Stomach (tissue), 9 donors: Measurements from ENCODE around the gene ACSL6. TPM values are rescaled to one million over a fixed set of nuclear protein-coding genes. Genes with fewer than 3 reads are reported as not detected.

Experiments
- DNase-seq, 2 donors: peaks; one replicate each; pipeline versions ENCODE4 v3.0.0 to v3.0.0-alpha.2; 2013 to 2019
- H3K27ac ChIP-seq, 5 donors: fragments of 200-600 bp in 4 of 5; sonication (generic) in 4 of 5; one replicate each; pipeline ENCODE4 v1.5.1; 2013 to 2019; ENCODE audit warnings: mild to moderate bottlenecking in 1 of 5, moderate library complexity in 1 of 5
- H3K27me3 ChIP-seq, 3 donors: fragments of 200-600 bp; sonication (generic); one replicate each; pipeline ENCODE4 v1.5.1; 2017 to 2019; ENCODE audit warnings: mixed run types in 1 of 3
- H3K36me3 ChIP-seq, 4 donors: fragments of 200-600 bp; sonication (generic); 1 replicate in 3 of 4; 2 replicates in 1 of 4; pipeline ENCODE4 v1.5.1; 2016 to 2019
- H3K4me1 ChIP-seq, 4 donors: fragments of 200-600 bp; sonication (generic); one replicate each; pipeline ENCODE4 v1.5.1; 2016 to 2019
- H3K4me3 ChIP-seq, 4 donors: fragments of 200-600 bp; sonication (generic) in 3 of 4; one replicate each; pipeline ENCODE4 v1.5.1; 2016 to 2019; ENCODE audit warnings: mild to moderate bottlenecking in 1 of 4
- H3K9me3 ChIP-seq, 4 donors: fragments of 200-600 bp; sonication (generic); one replicate each; pipeline ENCODE4 v1.5.1; 2016 to 2019
- CTCF ChIP-seq, 7 experiments: fragments of 450-650 bp in 4 of 7; fragments of 200-600 bp in 3 of 7; sonication (generic) in 3 of 7; IDR thresholded peaks; one replicate each; pipeline ENCODE4 v1.5.1; 2016 to 2019; ENCODE audit warnings: antibody characterized with exemption in 7 of 7, control low read depth in 2 of 7, mild to moderate bottlenecking in 1 of 7
- EP300 ChIP-seq: sonication (generic); formaldehyde crosslinking; IDR thresholded peaks from one replicate; pipeline ENCODE4 v1.6.1; 2017; ENCODE audit warnings: antibody characterized with exemption
- POLR2A ChIP-seq, 4 donors: fragments of 450-650 bp; IDR thresholded peaks; one replicate each; pipeline ENCODE4 v1.6.1; 2016; ENCODE audit warnings: antibody characterized with exemption in 4 of 4, control low read depth in 2 of 4, mild to moderate bottlenecking in 1 of 4, moderate library complexity in 1 of 4
- POLR2AphosphoS5 ChIP-seq, 3 donors: sonication (generic); formaldehyde crosslinking; IDR thresholded peaks; one replicate each; pipeline ENCODE4 v1.6.1; 2016; ENCODE audit warnings: antibody characterized with exemption in 3 of 3
- WGBS, 5 donors: extraction: QIAGEN DNeasy Blood & Tissue Kit in 3 of 5; methylation state at CpG; one replicate each; pipeline versions ENCODE4 v1.1.5 to v1.1.7; 2013 to 2018; 5-methylcytosine and 5-hydroxymethylcytosine counted together
- intact Hi-C: fragments of 100-400 bp; cut with DNase I; formaldehyde crosslinking; loops from one replicate; pipeline ENCODE4 v1.15.1; 2023; ENCODE audit warnings: low total_unique reads
- polyA plus RNA-seq, 3 donors: library from polyadenylated mRNA; stranded (reverse); fragments of 200-250 nt; gene quantifications; one replicate each; pipeline ENCODE4 v1.2.3, GENCODE V29; 2013
- total RNA-seq, 5 donors: library from RNA; depleted of rRNA; stranded (reverse); fragments of >200 nt; gene quantifications; one replicate each; pipeline versions ENCODE4 v1.1.0 to v1.2.3, GENCODE V29; 2014 to 2016
- donor health status: healthy with polysubstance abuse.
- donor health status: Bipolar disorder and iron deficiency.
- donor health status: healthy.

Gene ACSL6
- total and polyA plus RNA-seq, 8 donors, result 0.19 to 7.2 (median 1.1) TPM; not detected in 2

- no peaks in the 10 kb centered on the region for H3K4me1 ChIP-seq
- intact Hi-C loops, result no loop called here
- H3K27ac ChIP-seq, result no peak overlapping the region
- H3K27me3 ChIP-seq, result no peaks in the 10 kb centered on the region
- DNase-seq, result no peak
- H3K4me3 ChIP-seq, result no peak overlapping the region
- TF ChIP-seq CTCF (IDR thresholded peaks at IDR 0.05) (no peak), POLR2A (IDR thresholded peaks at IDR 0.05) (no peak), POLR2AphosphoS5 (IDR thresholded peaks at IDR 0.05) (no peak), EP300 (no peak)
- H3K9me3 ChIP-seq, result no peaks in the 10 kb centered on the region
- no peaks in the 10 kb centered on the region for H3K36me3 ChIP-seq
These were observed 69.4 kb downstream of the ACSL6 start for GRCh38 chr5:131942016-131942415.

- intact Hi-C loops, result no loop called here
- no peaks in the 10 kb centered on the region for H3K4me1 ChIP-seq
- WGBS, 5 donors, result 52 to 68% (median 57%) methylated on average over 3 of the region's 3 CpGs
- no peaks in the 10 kb centered on the region for H3K36me3 ChIP-seq
- no peaks in the 10 kb centered on the region for H3K27me3 ChIP-seq
- no peak overlapping the region for H3K27ac ChIP-seq
- TF ChIP-seq CTCF (IDR thresholded peaks at IDR 0.05) (no peak), POLR2A (IDR thresholded peaks at IDR 0.05) (no peak), EP300 (no peak), POLR2AphosphoS5 (IDR thresholded peaks at IDR 0.05) (no peak)
- DNase-seq, result no peak
- no peak overlapping the region for H3K4me3 ChIP-seq
- no peaks in the 10 kb centered on the region for H3K9me3 ChIP-seq
These were observed 71.6 kb downstream of the ACSL6 start for GRCh38 chr5:131939690-131940345.

- no peak for TF ChIP-seq EP300
- no peak for TF ChIP-seq POLR2A (IDR thresholded peaks at IDR 0.05)
- no peak for TF ChIP-seq CTCF (IDR thresholded peaks at IDR 0.05)
- TF ChIP-seq POLR2AphosphoS5 (IDR thresholded peaks at IDR 0.05), result no peak
- intact Hi-C loops, result no loop called here
These were observed 79.2 kb downstream of the ACSL6 start for GRCh38 chr5:131932235-131932634.

GRCh38 chr5:131928957-131929356, 82.5 kb downstream of the ACSL6 start:
- H3K4me3 ChIP-seq, result no peak overlapping the region
- intact Hi-C loops, result no loop called here
- TF ChIP-seq POLR2AphosphoS5 (IDR thresholded peaks at IDR 0.05) (no peak), EP300 (no peak), POLR2A (IDR thresholded peaks at IDR 0.05) (no peak), CTCF (IDR thresholded peaks at IDR 0.05) (no peak)
- no peaks in the 10 kb centered on the region for H3K27me3 ChIP-seq
- no peak overlapping the region for H3K27ac ChIP-seq
- H3K4me1 ChIP-seq, result no peaks in the 10 kb centered on the region
- no peak for DNase-seq
- H3K36me3 ChIP-seq, result no peaks in the 10 kb centered on the region
- peaks cover 0 to 56% (median 35%) of the 10 kb centered on the region in 4 donors for H3K9me3 ChIP-seq

More at GRCh38 chr5:131932235-131932634, 79.2 kb downstream of the ACSL6 start:
- Histone ChIP-seq H3K27ac (no peak overlapping the region), H3K4me3 (no peak overlapping the region), H3K9me3 (peaks cover 0 to 37% (median 24%) of the 10 kb centered on the region in 4 donors), H3K27me3 (no peaks in the 10 kb centered on the region), H3K36me3 (no peaks in the 10 kb centered on the region), H3K4me1 (no peaks in the 10 kb centered on the region)
- no peak for DNase-seq
- WGBS, 5 donors, result 63 to 86% (median 75%) methylated on average over 2 of the region's 2 CpGs
